CD4-positive, CD25-positive, alpha-beta regulatory T cell (primary cell): ENCODE measurements around the gene ADIRF. TPM values are rescaled to one million over a fixed set of nuclear protein-coding genes. Genes with fewer than 3 reads are reported as not detected.
"Not testable (repeated sequence)": the region's sequence is repeated elsewhere in the genome, so short reads cannot be mapped to it uniquely, and the experiment has no call there.

Source experiments
- ATAC-seq, 2 donors: fragments of 150-1000 bp; cut with Tn5 transposase; one replicate each; pipeline ENCODE4 v1.10.0; 2021; ENCODE audit warnings: low read depth in 2 of 2, moderate number of reproducible peaks in 2 of 2, moderate library complexity in 1 of 2
- DNase-seq, 3 donors: peaks; one replicate each; pipeline versions ENCODE4 v3.0.0 to v3.0.0-alpha.2; 2012 to 2022; ENCODE audit warnings: mixed read lengths in 1 of 3
- H3K27ac ChIP-seq: one replicate; pipeline ENCODE4 v1.7.0; 2013; ENCODE audit warnings: mild to moderate bottlenecking, low read length; ENCODE audit not compliant: insufficient read depth, poor library complexity, severe bottlenecking
- H3K27me3 ChIP-seq: one replicate; pipeline ENCODE4 v1.7.0; 2013; ENCODE audit warnings: low read length; ENCODE audit not compliant: control insufficient read depth, insufficient read depth
- H3K36me3 ChIP-seq: one replicate; pipeline ENCODE4 v1.7.0; 2013; ENCODE audit warnings: mild to moderate bottlenecking, low read length, moderate library complexity; ENCODE audit not compliant: control insufficient read depth, insufficient read depth
- H3K4me1 ChIP-seq: 2 replicates; pipeline ENCODE4 v1.7.0; 2013; ENCODE audit warnings: mild to moderate bottlenecking, low read length; ENCODE audit not compliant: insufficient read depth, control insufficient read depth, poor library complexity, severe bottlenecking
- H3K4me3 ChIP-seq: one replicate; pipeline ENCODE4 v1.7.0; 2013; ENCODE audit warnings: low read depth, mild to moderate bottlenecking, low read length, moderate library complexity
- H3K9me3 ChIP-seq, 2 experiments: 1 replicate in 1 of 2; 2 replicates in 1 of 2; pipeline ENCODE4 v1.7.0; 2013; ENCODE audit warnings: low read length in 2 of 2, mild to moderate bottlenecking in 1 of 2, moderate library complexity in 1 of 2; ENCODE audit not compliant: control insufficient read depth in 2 of 2
- H3K27ac Mint-ChIP-seq, 3 donors: one replicate each; pipeline ENCODE4 v1.8.0; 2020 to 2022; ENCODE audit warnings: mild to moderate bottlenecking in 3 of 3, mixed read lengths in 3 of 3, moderate library complexity in 2 of 3
- H3K27me3 Mint-ChIP-seq: one replicate; pipeline ENCODE4 v1.8.0; 2022; ENCODE audit warnings: mild to moderate bottlenecking, mixed read lengths
- H3K36me3 Mint-ChIP-seq: one replicate; pipeline ENCODE4 v1.8.0; 2020; ENCODE audit warnings: mixed read lengths
- H3K4me1 Mint-ChIP-seq, 4 donors: one replicate each; pipeline ENCODE4 v1.8.0; 2020 to 2022; ENCODE audit warnings: mixed read lengths in 4 of 4, mild to moderate bottlenecking in 1 of 4
- H3K4me3 Mint-ChIP-seq, 4 donors: one replicate each; pipeline ENCODE4 v1.8.0; 2020 to 2022; ENCODE audit warnings: mild to moderate bottlenecking in 4 of 4, mixed read lengths in 4 of 4, moderate library complexity in 3 of 4
- H3K9me3 Mint-ChIP-seq, 7 donors: one replicate each; pipeline ENCODE4 v1.8.0; 2020 to 2022; ENCODE audit warnings: mixed read lengths in 7 of 7, mild to moderate bottlenecking in 3 of 7, moderate library complexity in 2 of 7
- polyA plus RNA-seq, 4 donors: library from polyadenylated mRNA; unstranded; fragments of 300-500 nt; fragmentation: Illumina TruSeq; gene quantifications; one replicate each; pipeline ENCODE4 v1.2.3, GENCODE V29; 2021
- total RNA-seq: library from RNA; stranded (reverse); gene quantifications from one replicate; pipeline ENCODE4 v1.2.3, GENCODE V29; 2022

Gene ADIRF
- total and polyA plus RNA-seq, 5 donors from 2014 or later: 0.42 to 0.65 TPM; not detected in 3

DNA sequence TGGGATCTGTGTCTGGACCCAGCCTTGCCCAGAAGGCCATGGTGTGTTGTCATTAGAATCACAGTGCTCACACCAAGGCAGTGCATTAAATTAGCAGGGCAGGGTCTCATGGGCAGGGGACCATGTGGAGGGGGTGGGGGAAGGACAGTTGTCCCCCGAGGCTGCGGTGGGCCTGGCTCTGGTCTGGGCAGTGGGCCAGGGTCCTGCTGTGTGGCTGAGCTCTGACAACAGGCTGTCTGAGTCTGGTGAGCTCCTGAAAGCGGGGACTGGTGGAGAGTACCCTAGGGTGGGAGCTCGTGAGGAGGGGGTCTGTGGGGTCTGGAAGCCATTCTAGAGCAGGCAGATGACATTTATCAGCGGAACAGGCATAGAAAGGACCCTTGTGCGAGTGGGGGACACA is 49.8 kb downstream of the ADIRF start:
- DNase-seq, H3K4me1 Mint-ChIP-seq, H3K4me1 ChIP-seq, H3K27me3 ChIP-seq, H3K9me3 Mint-ChIP-seq, ATAC-seq, H3K9me3 ChIP-seq, H3K27me3 Mint-ChIP-seq, H3K4me3 Mint-ChIP-seq, H3K36me3 Mint-ChIP-seq, H3K27ac Mint-ChIP-seq, H3K4me3 ChIP-seq, H3K36me3 ChIP-seq, H3K27ac ChIP-seq: not testable (repeated sequence)

- not testable (repeated sequence) for H3K4me1 Mint-ChIP-seq, H3K9me3 ChIP-seq, H3K9me3 Mint-ChIP-seq, H3K27me3 Mint-ChIP-seq, H3K36me3 ChIP-seq, DNase-seq, H3K4me3 ChIP-seq, H3K27ac Mint-ChIP-seq, ATAC-seq, H3K27ac ChIP-seq, H3K36me3 Mint-ChIP-seq, H3K27me3 ChIP-seq, H3K4me1 ChIP-seq, H3K4me3 Mint-ChIP-seq
Measured at GRCh38 chr10:87019066-87019465, 50.8 kb downstream of the ADIRF start.

GRCh38 chr10:87019504-87019903 is 51.2 kb downstream of the ADIRF start:
- H3K9me3 ChIP-seq, H3K36me3 ChIP-seq, H3K27me3 ChIP-seq, H3K27me3 Mint-ChIP-seq, H3K4me3 ChIP-seq, DNase-seq, H3K9me3 Mint-ChIP-seq, H3K27ac Mint-ChIP-seq, H3K27ac ChIP-seq, ATAC-seq, H3K4me3 Mint-ChIP-seq, H3K4me1 ChIP-seq, H3K36me3 Mint-ChIP-seq, H3K4me1 Mint-ChIP-seq: not testable (repeated sequence)

GRCh38 chr10:87020056-87020455 is 51.8 kb downstream of the ADIRF start, which contains the start of gene FAM25A:
Gene FAM25A (plus strand): TSS chr10:87020294. CDS start chr10:87020325, 31 bp downstream.
- H3K4me3 Mint-ChIP-seq, ATAC-seq, H3K27ac Mint-ChIP-seq: not testable (repeated sequence)

More at GRCh38 chr10:87020056-87020455, 51.8 kb downstream of the ADIRF start, which contains the start of gene FAM25A:
- H3K9me3 ChIP-seq, H3K4me3 ChIP-seq, H3K27me3 Mint-ChIP-seq, H3K36me3 Mint-ChIP-seq, H3K4me1 Mint-ChIP-seq, H3K4me1 ChIP-seq, DNase-seq, H3K27me3 ChIP-seq, H3K27ac ChIP-seq, H3K9me3 Mint-ChIP-seq, H3K36me3 ChIP-seq: not testable (repeated sequence)

Other genes starting within 250 kb of the ADIRF start
- gene BMPR1A, start 211.9 kb upstream of the ADIRF start, total RNA-seq: 8.8 TPM
- 1 to 10 TPM; 2.2 to 5.0 (median 3.8) TPM for gene BMPR1A, start 211.9 kb upstream of the ADIRF start, polyA plus RNA-seq
- gene MMRN2, start 10.9 kb upstream of the ADIRF start, total RNA-seq: 0.17 TPM
- 1 to 10 TPM in 1 of 4 donors, under 1 TPM in 2, not detected in 1; 0.31 to 1.2 (median 0.36) TPM for gene MMRN2, start 10.9 kb upstream of the ADIRF start, polyA plus RNA-seq
- gene SNCG, start 9.9 kb upstream of the ADIRF start, total RNA-seq: not detected
- gene SNCG, start 9.9 kb upstream of the ADIRF start, polyA plus RNA-seq: not detected
- not detected for gene FAM25A, start 51.8 kb downstream of the ADIRF start, total RNA-seq
- gene FAM25A, start 51.8 kb downstream of the ADIRF start, polyA plus RNA-seq: not detected
- 124 TPM for gene GLUD1, start 126.4 kb downstream of the ADIRF start, total RNA-seq
- 100 to 1,000 TPM; 122 to 157 (median 130) TPM for gene GLUD1, start 126.4 kb downstream of the ADIRF start, polyA plus RNA-seq
- 30.5 TPM for gene SHLD2, start 126.7 kb downstream of the ADIRF start, total RNA-seq
- gene SHLD2, start 126.7 kb downstream of the ADIRF start, polyA plus RNA-seq: 10 to 100 TPM; 20.9 to 32.8 (median 22.8) TPM